ENCODE data around the gene PCDHB3. TPM values are rescaled to one million over a fixed set of nuclear protein-coding genes. Genes with fewer than 3 reads are reported as not detected.
"Not testable (repeated sequence)": the region's sequence is repeated elsewhere in the genome, so short reads cannot be mapped to it uniquely, and the experiment has no call there.

PCDHB3 gene
- polyA plus RNA-seq (ENCODE audit: low read depth in 6 of 6), result not detected

DNA sequence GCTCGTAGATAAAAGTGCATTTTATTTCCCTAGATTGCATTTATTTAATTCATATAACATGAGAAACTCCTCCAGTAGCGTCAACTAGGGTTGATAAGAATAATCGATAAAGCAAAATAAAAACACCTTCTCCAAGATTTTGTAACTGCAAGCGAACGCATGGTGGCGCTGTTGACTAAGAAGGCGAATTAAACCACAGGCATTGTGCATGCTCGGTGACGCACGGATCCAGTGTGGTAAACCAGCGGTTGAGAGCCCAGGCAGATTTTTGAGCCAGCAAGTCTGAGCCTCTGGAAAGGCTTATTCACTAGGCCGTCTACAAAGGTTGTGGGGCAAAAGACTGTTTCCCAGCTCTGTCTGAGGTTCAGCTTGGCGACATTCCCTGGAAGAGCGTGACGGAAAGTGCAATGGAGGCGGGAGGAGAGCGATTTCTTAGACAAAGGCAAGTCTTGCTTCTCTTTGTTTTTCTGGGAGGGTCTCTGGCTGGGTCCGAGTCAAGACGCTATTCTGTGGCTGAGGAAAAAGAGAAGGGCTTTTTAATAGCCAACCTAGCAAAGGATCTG is at the start of gene PCDHB3:
Gene PCDHB3 (plus strand): TSS at position 231 of the 563 bp plus-strand sequence. CDS start 177 bp downstream, at position 408.
- peaks cover 11 to 15% of the 10 kb centered on the region in 2 donors for H3K36me3 Mint-ChIP-seq
- peak within 1 kb of the TSS in 1 of 8 donors; percentile 49 for H3K4me3 Mint-ChIP-seq
- ATAC-seq (ENCODE audit: low read depth in 2 of 2) (no peak), DNase-seq (no peak)
- H3K4me1 Mint-ChIP-seq, result peaks cover 0 to 5% (median 4%) of the 10 kb centered on the region in 3 donors
- H3K9me3 Mint-ChIP-seq, result peaks cover 4 to 53% (median 25%) of the 10 kb centered on the region in 7 donors
- H3K27ac Mint-ChIP-seq, result no peak within 1 kb of the TSS
- H3K27me3 Mint-ChIP-seq, result peaks cover 26 to 48% (median 29%) of the 10 kb centered on the region in 3 donors

DNA sequence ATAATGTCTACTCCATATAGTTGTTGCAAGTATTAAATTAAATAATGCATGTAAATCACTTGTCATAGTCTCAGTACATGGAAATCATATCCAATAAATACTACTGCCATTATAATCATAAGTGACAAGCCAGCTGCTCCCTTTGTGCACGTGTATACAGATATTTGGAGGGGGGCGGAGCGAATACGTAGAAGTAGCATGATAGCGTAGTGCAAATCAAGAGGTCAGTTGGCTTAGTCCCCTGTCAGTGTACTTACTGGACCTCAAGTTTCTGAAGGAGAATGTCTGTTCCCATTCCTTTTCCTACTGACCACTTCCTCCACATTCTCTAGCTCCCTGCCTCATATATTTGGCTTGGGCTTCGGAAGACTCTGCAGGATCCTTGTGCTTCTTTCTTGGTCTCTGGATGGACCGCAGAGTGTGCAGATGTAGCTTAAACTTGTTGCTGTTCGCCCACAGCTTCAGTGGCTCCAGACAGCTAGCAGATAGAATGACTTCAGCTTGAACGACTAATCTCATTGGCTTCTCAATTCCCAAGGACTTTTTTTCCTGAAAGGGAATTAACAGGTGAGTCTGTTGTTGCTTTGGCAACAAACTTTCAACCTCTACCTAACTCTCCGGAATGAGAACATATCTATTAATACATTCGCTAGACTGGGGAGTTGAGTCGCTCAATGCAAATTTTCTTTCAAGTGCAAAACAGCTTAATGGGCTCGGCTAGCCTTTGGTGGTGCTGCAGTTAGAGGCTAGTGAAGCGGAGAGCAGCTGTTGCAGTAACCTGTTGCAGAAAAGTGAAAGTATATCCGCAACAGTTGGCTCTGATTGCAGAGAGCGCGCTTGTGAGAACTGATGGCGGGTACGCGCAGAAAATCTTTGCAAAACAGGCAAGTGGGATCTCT is 49.4 kb upstream of the PCDHB3 start, which contains the start of gene PCDHB1:
Gene PCDHB1 (plus strand): TSS at position 753 of the 899 bp plus-strand sequence. CDS start 97 bp downstream, at position 850.
- peaks cover 33 to 46% (median 46%) of the 10 kb centered on the region in 3 donors for H3K27me3 Mint-ChIP-seq
- DNase-seq (no peak), ATAC-seq (ENCODE audit: low read depth in 2 of 2) (no peak)
- peaks cover 0 to 4% of the 10 kb centered on the region in 2 donors for H3K36me3 Mint-ChIP-seq
- peak within 1 kb of the TSS in 7 of 8 donors; percentile 18 to 83 (median 68) for H3K4me3 Mint-ChIP-seq
- peaks cover 0 to 11% (median 8%) of the 10 kb centered on the region in 3 donors for H3K4me1 Mint-ChIP-seq
- H3K9me3 Mint-ChIP-seq, result peaks cover 3 to 35% (median 5%) of the 10 kb centered on the region in 7 donors
- no peak within 1 kb of the TSS for H3K27ac Mint-ChIP-seq

DNA sequence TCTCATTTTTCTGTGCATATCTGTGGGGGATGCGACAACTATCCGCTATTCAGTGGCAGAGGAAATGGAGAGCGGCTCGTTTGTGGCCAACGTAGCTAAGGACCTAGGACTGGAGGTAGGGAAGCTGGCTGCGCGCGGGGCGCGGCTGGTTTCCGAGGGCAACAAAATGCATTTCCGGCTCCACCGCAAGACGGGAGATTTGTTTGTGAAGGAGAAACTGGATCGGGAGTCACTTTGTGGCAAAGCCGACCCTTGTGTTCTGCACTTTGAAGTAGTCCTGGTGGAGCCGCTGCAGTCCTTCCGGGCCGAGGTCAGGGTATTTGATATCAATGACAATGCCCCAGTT is 48.8 kb upstream of the PCDHB3 start:
- peaks cover 3 to 35% (median 5%) of the 10 kb centered on the region in 7 donors for H3K9me3 Mint-ChIP-seq

DNA sequence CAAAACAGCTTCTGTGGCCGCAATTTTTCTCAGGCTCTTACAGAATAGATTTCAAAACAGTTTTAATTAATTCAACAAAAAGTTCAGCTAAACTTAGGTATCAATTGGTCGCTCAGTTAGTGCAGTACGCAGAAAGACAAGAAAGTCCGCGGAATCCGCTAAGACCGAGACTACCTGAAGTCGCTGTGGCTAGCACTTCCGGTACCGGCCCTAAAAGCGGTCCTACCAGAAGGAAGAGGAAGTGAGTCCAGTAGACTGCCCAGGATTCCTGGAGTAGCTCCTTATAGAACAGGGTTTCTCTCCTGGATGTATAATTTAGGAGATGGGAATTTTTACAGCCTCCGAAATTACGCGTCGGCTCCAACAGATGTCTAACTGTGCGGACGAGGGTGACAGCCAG is 22.4 kb upstream of the PCDHB3 start:
- Mint-ChIP-seq H3K27me3 (peaks cover 9 to 15% (median 12%) of the 10 kb centered on the region in 3 donors), H3K27ac (no peak overlapping the region), H3K4me3 (no peak overlapping the region), H3K9me3 (peaks cover 0 to 31% (median 9%) of the 10 kb centered on the region in 7 donors), H3K4me1 (no peaks in the 10 kb centered on the region), H3K36me3 (no peaks in the 10 kb centered on the region)
- no peak for ATAC-seq (ENCODE audit: low read depth in 2 of 2)
- DNase-seq, result no peak

More for the DNA sequence above, 48.8 kb upstream of the PCDHB3 start:
- Mint-ChIP-seq H3K36me3 (peaks cover 0 to 4% of the 10 kb centered on the region in 2 donors), H3K27me3 (peaks cover 33 to 46% (median 45%) of the 10 kb centered on the region in 3 donors), H3K4me1 (peaks cover 0 to 11% (median 8%) of the 10 kb centered on the region in 3 donors), H3K4me3 (peak overlapping the region in 7 of 8 donors; percentile 18 to 83 (median 68)), H3K27ac (no peak overlapping the region)
- DNase-seq (no peak), ATAC-seq (ENCODE audit: low read depth in 2 of 2) (no peak)

DNA sequence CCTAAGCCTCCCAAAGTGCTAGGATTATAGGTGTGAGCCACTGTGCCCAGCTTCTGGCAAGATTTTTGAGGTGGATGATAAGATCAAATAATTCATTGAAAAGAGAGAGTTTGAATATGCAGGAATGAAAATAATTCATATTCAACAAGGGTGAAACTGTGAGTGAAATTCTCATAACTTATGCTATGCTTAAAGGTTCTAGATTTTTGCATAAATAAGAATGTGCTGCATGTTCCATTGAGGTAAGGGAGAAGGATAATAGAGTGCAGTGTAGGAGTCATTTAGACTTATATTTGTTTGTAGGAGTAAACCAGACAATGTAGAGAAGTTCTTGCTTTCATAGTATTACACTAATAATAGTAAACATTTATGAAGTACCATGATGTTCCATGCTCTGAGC is 18.0 kb upstream of the PCDHB3 start:
- Mint-ChIP-seq H3K27ac (no peak overlapping the region), H3K9me3 (peaks cover 6 to 40% (median 13%) of the 10 kb centered on the region in 7 donors), H3K4me1 (peaks cover 4 to 9% (median 7%) of the 10 kb centered on the region in 3 donors), H3K27me3 (peaks cover 20 to 36% (median 30%) of the 10 kb centered on the region in 3 donors), H3K4me3 (no peak overlapping the region), H3K36me3 (peaks cover 5 to 13% of the 10 kb centered on the region in 2 donors)
- ATAC-seq (ENCODE audit: low read depth in 2 of 2) (no peak), DNase-seq (no peak)

DNA sequence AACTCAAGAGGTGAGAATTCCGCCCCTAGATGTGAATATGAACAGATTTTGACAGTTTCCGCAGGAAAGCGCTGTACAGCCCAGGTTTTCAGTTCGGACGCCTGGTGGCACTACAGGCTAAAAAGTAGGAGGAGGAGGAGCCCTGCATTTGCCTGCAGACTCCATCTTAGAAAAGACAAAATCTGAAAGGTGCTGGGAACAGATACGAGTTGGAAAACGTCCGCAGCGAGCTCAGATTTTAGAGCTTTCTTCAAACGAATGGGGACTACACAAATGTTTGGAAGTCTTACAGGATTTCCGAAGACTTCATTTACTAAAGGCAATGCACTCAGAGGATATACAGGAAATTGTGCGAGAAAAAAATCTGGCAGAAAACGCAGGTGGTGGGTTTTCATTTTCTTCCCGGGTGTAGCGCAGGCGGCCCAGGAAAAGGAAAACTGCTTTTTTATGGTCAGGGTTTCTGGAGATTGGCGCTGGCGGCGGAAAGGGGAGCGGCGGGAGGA is 15.7 kb upstream of the PCDHB3 start:
- peak overlapping the region in 1 of 6 donors; percentile 22 for H3K27ac Mint-ChIP-seq
- H3K4me3 Mint-ChIP-seq, result peak overlapping the region; percentile 78 to 95 (median 86)
- peaks cover 5 to 17% of the 10 kb centered on the region in 2 donors for H3K36me3 Mint-ChIP-seq
- H3K9me3 Mint-ChIP-seq, result peaks cover 7 to 40% (median 12%) of the 10 kb centered on the region in 7 donors
- H3K27me3 Mint-ChIP-seq, result peaks cover 35 to 38% (median 35%) of the 10 kb centered on the region in 3 donors
- ATAC-seq (ENCODE audit: low read depth in 2 of 2), result peak; percentile 52 to 55
- DNase-seq, result peak; percentile 6
- peaks cover 4 to 9% (median 7%) of the 10 kb centered on the region in 3 donors for H3K4me1 Mint-ChIP-seq

DNA sequence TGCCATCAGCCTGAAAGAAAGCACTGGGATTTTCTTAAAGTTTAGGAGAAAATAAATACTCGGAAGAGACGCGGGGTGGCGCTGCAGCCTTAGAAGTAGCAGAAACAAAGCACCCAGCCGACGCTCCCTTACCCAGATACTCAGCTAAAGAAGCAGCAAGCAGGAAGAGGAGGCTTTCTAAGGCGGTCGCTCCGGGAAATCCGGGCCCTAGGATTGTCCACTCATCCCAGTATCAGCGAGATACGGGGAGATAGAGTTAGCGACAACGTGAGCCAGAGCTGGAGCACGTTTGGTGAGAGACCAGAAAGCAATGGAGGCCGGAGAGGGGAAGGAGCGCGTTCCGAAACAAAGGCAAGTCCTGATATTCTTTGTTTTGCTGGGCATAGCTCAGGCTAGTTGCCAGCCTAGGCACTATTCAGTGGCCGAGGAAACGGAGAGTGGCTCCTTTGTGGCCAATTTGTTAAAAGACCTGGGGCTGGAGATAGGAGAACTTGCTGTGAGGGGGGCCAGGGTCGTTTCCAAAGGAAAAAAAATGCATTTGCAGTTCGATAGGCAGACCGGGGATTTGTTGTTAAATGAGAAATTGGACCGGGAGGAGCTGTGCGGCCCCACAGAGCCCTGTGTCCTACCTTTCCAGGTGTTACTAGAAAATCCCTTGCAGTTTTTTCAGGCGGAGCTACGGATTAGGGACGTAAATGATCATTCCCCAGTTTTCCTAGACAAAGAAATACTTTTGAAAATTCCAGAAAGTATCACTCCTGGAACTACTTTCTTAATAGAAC is 5.6 kb upstream of the PCDHB3 start, which contains the start of gene PCDHB2:
Gene PCDHB2 (plus strand): TSS at position 135 of the 782 bp plus-strand sequence. CDS start 176 bp downstream, at position 311.
- Mint-ChIP-seq H3K36me3 (peaks cover 8 to 19% of the 10 kb centered on the region in 2 donors), H3K4me3 (peak within 1 kb of the TSS in 2 of 8 donors; percentile 27 to 34), H3K9me3 (peaks cover 0 to 52% (median 22%) of the 10 kb centered on the region in 7 donors), H3K27ac (peak within 1 kb of the TSS in 1 of 6 donors; percentile 9), H3K4me1 (no peaks in the 10 kb centered on the region), H3K27me3 (peaks cover 30 to 48% (median 39%) of the 10 kb centered on the region in 3 donors)
- no peak for DNase-seq
- no peak for ATAC-seq (ENCODE audit: low read depth in 2 of 2)

DNA sequence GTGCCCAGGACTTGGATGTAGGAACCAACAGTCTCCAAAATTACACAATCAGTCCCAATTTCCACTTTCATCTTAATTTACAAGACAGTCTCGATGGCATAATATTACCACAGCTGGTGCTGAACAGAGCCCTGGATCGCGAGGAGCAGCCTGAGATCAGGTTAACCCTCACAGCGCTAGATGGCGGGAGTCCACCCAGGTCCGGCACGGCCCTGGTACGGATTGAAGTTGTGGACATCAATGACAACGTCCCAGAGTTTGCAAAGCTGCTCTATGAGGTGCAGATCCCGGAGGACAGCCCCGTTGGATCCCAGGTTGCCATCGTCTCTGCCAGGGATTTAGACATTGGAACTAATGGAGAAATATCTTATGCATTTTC is 5.0 kb upstream of the PCDHB3 start:
- Mint-ChIP-seq H3K4me3 (no peak overlapping the region), H3K4me1 (peaks cover 0 to 2% (median 1%) of the 10 kb centered on the region in 3 donors), H3K36me3 (peaks cover 8 to 25% of the 10 kb centered on the region in 2 donors), H3K27me3 (peaks cover 33 to 52% (median 45%) of the 10 kb centered on the region in 3 donors), H3K9me3 (peaks cover under 1 to 57% (median 25%) of the 10 kb centered on the region in 7 donors), H3K27ac (no peak overlapping the region)
- ATAC-seq (ENCODE audit: low read depth in 2 of 2), result no peak
- DNase-seq, result no peak

DNA sequence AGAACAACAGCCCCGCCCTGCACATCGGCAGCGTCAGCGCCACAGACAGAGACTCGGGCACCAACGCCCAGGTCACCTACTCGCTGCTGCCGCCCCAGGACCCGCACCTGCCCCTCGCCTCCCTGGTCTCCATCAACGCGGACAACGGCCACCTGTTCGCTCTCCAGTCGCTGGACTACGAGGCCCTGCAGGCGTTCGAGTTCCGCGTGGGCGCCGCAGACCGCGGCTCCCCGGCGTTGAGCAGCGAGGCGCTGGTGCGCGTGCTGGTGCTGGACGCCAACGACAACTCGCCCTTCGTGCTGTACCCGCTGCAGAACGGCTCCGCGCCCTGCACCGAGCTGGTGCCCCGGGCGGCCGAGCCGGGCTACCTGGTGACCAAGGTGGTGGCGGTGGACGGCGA is 4.1 kb upstream of the PCDHB3 start:
- not testable (repeated sequence) for H3K4me3 Mint-ChIP-seq; ATAC-seq (ENCODE audit: low read depth in 2 of 2); DNase-seq; H3K4me1 Mint-ChIP-seq
- peaks cover 42 to 54% (median 53%) of the 10 kb centered on the region in 3 donors for H3K27me3 Mint-ChIP-seq
- peaks cover 12 to 30% of the 10 kb centered on the region in 2 donors for H3K36me3 Mint-ChIP-seq
- H3K9me3 Mint-ChIP-seq, result peaks cover 4 to 61% (median 28%) of the 10 kb centered on the region in 7 donors
- H3K27ac Mint-ChIP-seq, result peak overlapping the region in 3 of 6 donors; percentile 42 to 85 (median 78)

DNA sequence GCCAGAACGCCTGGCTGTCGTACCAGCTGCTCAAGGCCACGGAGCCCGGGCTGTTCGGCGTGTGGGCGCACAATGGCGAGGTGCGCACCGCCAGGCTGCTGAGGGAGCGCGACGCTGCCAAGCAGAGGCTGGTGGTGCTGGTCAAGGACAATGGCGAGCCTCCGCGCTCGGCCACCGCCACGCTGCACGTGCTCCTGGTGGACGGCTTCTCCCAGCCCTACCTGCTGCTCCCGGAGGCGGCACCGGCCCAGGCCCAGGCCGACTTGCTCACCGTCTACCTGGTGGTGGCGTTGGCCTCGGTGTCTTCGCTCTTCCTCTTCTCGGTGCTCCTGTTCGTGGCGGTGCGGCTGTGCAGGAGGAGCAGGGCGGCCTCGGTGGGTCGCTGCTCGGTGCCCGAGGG is 3.7 kb upstream of the PCDHB3 start:
- H3K4me3 Mint-ChIP-seq, result not testable (repeated sequence)
- peaks cover 16 to 30% of the 10 kb centered on the region in 2 donors for H3K36me3 Mint-ChIP-seq

DNA sequence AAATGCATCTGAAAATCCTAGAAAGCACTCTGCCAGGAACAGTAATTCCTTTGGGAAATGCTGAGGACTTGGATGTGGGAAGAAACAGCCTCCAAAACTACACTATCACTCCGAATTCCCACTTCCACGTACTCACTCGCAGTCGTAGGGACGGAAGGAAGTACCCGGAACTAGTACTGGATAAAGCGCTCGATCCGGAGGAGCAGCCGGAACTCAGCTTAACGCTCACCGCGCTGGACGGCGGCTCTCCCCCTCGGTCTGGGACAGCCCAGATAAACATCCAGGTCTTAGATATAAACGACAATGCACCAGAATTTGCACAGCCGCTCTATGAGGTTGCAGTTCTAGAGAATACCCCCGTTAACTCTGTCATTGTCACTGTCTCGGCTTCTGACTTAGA is 786 bp downstream of the PCDHB3 start:
- peaks cover 4 to 49% (median 20%) of the 10 kb centered on the region in 7 donors for H3K9me3 Mint-ChIP-seq
- no peak for ATAC-seq (ENCODE audit: low read depth in 2 of 2)
- H3K36me3 Mint-ChIP-seq, result peaks cover 11 to 15% of the 10 kb centered on the region in 2 donors
- peaks cover 26 to 41% (median 28%) of the 10 kb centered on the region in 3 donors for H3K27me3 Mint-ChIP-seq
- H3K4me1 Mint-ChIP-seq, result peaks cover 0 to 5% (median 4%) of the 10 kb centered on the region in 3 donors
- no peak for DNase-seq
- H3K4me3 Mint-ChIP-seq, result no peak overlapping the region
- H3K27ac Mint-ChIP-seq, result no peak overlapping the region

More for the DNA sequence above, 3.7 kb upstream of the PCDHB3 start:
- H3K27ac Mint-ChIP-seq; H3K4me1 Mint-ChIP-seq; DNase-seq; ATAC-seq (ENCODE audit: low read depth in 2 of 2): not testable (repeated sequence)
- Mint-ChIP-seq H3K9me3 (peaks cover 4 to 65% (median 31%) of the 10 kb centered on the region in 7 donors), H3K27me3 (peaks cover 46 to 58% (median 53%) of the 10 kb centered on the region in 3 donors)

DNA sequence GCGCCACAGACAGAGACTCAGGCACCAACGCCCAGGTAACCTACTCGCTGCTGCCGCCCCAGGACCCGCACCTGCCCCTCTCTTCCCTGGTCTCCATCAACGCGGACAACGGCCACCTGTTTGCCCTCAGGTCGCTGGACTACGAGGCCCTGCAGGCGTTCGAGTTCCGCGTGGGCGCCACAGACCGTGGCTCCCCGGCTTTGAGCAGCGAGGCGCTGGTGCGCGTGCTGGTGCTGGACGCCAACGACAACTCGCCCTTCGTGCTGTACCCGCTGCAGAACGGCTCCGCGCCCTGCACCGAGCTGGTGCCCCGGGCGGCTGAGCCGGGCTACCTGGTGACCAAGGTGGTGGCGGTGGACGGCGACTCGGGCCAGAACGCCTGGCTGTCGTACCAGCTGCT is 1.8 kb downstream of the PCDHB3 start:
- H3K36me3 Mint-ChIP-seq, result peaks cover 11 to 15% of the 10 kb centered on the region in 2 donors
- DNase-seq; H3K27ac Mint-ChIP-seq; H3K4me1 Mint-ChIP-seq; ATAC-seq (ENCODE audit: low read depth in 2 of 2): not testable (repeated sequence)
- peaks cover 26 to 41% (median 28%) of the 10 kb centered on the region in 3 donors for H3K27me3 Mint-ChIP-seq
- H3K9me3 Mint-ChIP-seq, result peaks cover 4 to 47% (median 20%) of the 10 kb centered on the region in 7 donors
- H3K4me3 Mint-ChIP-seq, result peak overlapping the region in 1 of 8 donors; percentile 76
